Activated T-cell treated with anti-CD3 and anti-CD28 coated beads for 1 hour (primary cell): ENCODE measurements around the gene ADAMTS12.
"Not testable (repeated sequence)": the region's sequence is repeated elsewhere in the genome, so short reads cannot be mapped to it uniquely, and the experiment has no call there.

ENCODE experiments used
- DNase-seq: peaks from one replicate; pipeline ENCODE4 v3.0.0-alpha.2; 2020; ENCODE audit warnings: low read depth

The ADAMTS12 gene

GRCh38 chr5:33906248-33906647 is 14.5 kb upstream of the ADAMTS12 start:
- not testable (repeated sequence) for DNase-seq

GRCh38 chr5:33905381-33905780 is 13.6 kb upstream of the ADAMTS12 start:
- DNase-seq: no peak

- DNase-seq: no peak
Measured at GRCh38 chr5:33903118-33903517, 11.3 kb upstream of the ADAMTS12 start.

- no peak for DNase-seq
Measured at GRCh38 chr5:33901156-33901555, 9.4 kb upstream of the ADAMTS12 start.

- no peak for DNase-seq
Measured at GRCh38 chr5:33894566-33894965, 2.8 kb upstream of the ADAMTS12 start.

GRCh38 chr5:33892620-33893137 is 889 bp upstream of the ADAMTS12 start:
- DNase-seq: no peak

- DNase-seq: no peak
Measured at GRCh38 chr5:33891446-33891787, 373 bp downstream of the ADAMTS12 start.

- no peak for DNase-seq
Measured at GRCh38 chr5:33890131-33891032, 1.4 kb downstream of the ADAMTS12 start.

GRCh38 chr5:33888587-33888986 is 3.2 kb downstream of the ADAMTS12 start:
- no peak for DNase-seq

- DNase-seq: no peak
Measured at GRCh38 chr5:33887268-33887667, 4.5 kb downstream of the ADAMTS12 start.

- DNase-seq: no peak
Measured at GRCh38 chr5:33886283-33886682, 5.5 kb downstream of the ADAMTS12 start.

GRCh38 chr5:33885679-33886078 is 6.1 kb downstream of the ADAMTS12 start:
- no peak for DNase-seq

GRCh38 chr5:33883482-33883881 is 8.3 kb downstream of the ADAMTS12 start:
- DNase-seq: no peak

- no peak for DNase-seq
Measured at GRCh38 chr5:33880319-33880718, 11.5 kb downstream of the ADAMTS12 start.

- no peak for DNase-seq
Measured at GRCh38 chr5:33877449-33877848, 14.3 kb downstream of the ADAMTS12 start.

GRCh38 chr5:33867241-33867640 is 24.5 kb downstream of the ADAMTS12 start:
- DNase-seq: no peak

GRCh38 chr5:33859177-33859576 is 32.6 kb downstream of the ADAMTS12 start:
- peak; percentile 8 for DNase-seq

GRCh38 chr5:33857037-33857436 is 34.8 kb downstream of the ADAMTS12 start:
- DNase-seq: no peak

- no peak for DNase-seq
Measured at GRCh38 chr5:33855396-33855795, 36.4 kb downstream of the ADAMTS12 start.

GRCh38 chr5:33854733-33855151 is 37.0 kb downstream of the ADAMTS12 start:
- no peak for DNase-seq

- DNase-seq: no peak
Measured at GRCh38 chr5:33852837-33853236, 39.0 kb downstream of the ADAMTS12 start.

GRCh38 chr5:33852319-33852718 is 39.5 kb downstream of the ADAMTS12 start:
- no peak for DNase-seq

GRCh38 chr5:33850100-33850594 is 41.6 kb downstream of the ADAMTS12 start:
- peak; percentile 0 for DNase-seq

- no peak for DNase-seq
Measured at GRCh38 chr5:33848554-33848953, 43.2 kb downstream of the ADAMTS12 start.
